GM18505 (cell line): ENCODE data around the gene BRPF3.

ENCODE experiments used
- ATAC-seq: cut with Tn5 transposase; IDR thresholded peaks from one replicate; pipeline ENCODE4 v1.9.1; 2021; ENCODE audit not compliant: unreplicated experiment
- POLR2A ChIP-seq: IDR thresholded peaks from 4 replicates; pipeline ENCODE4 v1.6.1; 2011; ENCODE audit warnings: borderline replicate concordance; ENCODE audit not compliant: insufficient read depth, insufficient read length; ENCODE audit errors: extremely low read depth

The BRPF3 gene

DNA sequence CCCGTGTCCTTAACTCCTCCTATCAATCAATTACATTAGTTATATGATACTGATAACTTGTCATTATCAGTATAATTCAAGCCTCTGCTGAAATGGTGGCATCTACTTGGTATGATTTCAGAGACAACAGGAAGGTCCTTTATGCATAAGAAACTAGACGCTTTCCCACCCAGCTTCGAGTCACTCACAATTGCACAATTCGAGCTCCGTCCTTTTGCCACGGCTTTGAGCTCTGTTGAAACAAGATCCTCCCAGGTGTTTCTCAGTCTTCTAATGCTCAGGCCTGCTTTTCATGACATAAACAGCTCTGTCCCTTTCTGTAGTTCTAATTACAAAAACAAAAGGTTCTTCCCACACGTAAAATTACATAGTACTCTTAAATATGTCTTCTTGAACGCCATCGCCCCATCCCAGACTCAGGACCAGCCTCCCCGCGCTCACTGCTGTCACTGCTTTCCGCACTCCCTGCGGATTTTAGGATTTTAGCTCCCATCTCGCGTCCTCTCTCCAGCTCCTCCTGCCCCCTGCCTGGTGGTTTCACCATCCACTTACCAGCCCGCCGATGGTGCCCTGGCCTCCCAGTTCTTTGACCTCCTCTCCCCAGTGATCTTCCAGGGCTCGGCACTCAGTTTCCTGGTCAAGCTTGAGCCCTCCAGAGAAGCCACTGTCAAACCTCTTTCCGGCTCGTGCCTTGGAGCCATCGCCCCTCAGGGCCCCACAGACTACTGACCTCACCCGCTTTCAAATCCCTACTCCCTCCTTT, 50.1 kb downstream of the BRPF3 start:
- ATAC-seq = no peak
- TF ChIP-seq POLR2A = no peak

DNA sequence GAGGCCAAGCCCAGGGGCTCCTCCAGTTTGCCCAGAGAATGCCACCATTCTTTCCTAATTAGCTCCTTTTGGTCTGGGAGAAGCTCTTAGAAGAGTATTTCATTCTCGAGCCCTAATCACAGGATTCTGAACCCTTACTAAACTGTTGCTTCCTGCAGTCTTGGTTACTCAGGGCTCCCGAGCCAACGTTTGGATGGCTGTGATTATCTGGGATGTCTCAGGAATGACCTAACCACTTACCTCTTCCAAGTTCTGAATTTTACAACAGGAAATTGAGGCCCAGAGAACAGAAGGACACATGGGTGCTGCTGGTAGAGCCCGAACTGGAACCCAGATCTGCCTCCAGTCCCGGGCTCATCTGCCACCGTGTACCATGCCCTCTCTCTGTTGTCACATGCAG, 51.1 kb downstream of the BRPF3 start:
- ATAC-seq = no peak
- no peak for TF ChIP-seq POLR2A

DNA sequence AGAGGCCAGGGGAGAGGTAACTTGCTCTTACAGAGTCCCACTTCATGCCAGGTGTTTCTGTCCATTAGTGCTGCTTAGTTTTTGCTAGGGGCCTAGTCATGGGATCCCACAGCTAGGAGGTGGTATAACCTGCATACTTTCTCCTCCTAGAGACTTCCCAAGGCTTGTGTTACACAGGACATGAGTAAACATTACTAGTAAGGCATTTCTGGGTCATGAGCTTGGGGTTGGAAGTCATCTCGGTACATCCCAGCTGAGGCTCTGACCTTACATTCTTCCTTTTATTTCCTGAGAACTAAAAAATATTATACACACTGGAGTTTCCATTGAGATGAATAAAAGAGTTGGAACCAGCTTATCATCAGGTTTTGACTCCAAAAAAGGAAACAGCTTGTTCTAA, 52.4 kb downstream of the BRPF3 start:
- no peak for TF ChIP-seq POLR2A

DNA sequence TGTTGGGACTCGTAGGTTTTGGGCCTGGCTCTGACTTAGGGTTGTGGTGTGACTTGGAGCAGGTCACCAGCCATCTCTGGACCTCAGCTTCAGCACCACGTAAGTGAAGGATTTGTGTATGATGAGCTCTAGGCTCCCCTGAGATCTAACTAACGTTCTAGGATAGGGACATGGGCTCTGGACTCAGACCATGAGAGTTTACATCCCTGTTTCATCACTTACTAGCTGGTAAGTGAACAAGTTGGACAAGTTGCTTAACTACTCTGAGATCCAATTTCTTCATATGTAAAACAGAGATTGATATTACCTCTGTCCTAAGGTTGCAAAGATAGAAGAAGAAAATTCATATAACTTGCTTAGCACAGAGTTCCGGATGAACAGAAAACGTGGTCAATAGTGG, 53.0 kb downstream of the BRPF3 start:
- ATAC-seq = no peak
- no peak for TF ChIP-seq POLR2A

More for the DNA sequence above, 52.4 kb downstream of the BRPF3 start:
- ATAC-seq = no peak

DNA sequence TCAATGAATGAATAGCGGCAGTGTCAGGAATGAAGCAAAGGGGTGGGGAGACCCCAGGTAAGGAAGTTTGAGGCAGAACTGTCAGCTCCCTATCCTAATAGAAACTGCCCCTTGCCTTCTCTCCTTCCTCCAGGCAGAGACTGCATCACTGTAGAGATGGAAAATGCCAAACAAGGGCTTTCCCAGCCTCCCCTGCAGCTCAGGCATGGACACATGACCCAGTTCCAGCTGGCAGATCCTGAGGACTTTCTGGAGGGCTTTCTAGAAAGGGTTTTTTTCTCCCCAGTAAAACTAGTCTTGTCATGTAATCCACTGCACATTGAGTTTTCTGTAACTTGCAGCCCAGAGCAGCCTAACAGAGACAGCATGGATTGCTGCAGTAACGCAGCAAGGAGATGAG, 55.5 kb downstream of the BRPF3 start:
- no peak for TF ChIP-seq POLR2A
- no peak for ATAC-seq

DNA sequence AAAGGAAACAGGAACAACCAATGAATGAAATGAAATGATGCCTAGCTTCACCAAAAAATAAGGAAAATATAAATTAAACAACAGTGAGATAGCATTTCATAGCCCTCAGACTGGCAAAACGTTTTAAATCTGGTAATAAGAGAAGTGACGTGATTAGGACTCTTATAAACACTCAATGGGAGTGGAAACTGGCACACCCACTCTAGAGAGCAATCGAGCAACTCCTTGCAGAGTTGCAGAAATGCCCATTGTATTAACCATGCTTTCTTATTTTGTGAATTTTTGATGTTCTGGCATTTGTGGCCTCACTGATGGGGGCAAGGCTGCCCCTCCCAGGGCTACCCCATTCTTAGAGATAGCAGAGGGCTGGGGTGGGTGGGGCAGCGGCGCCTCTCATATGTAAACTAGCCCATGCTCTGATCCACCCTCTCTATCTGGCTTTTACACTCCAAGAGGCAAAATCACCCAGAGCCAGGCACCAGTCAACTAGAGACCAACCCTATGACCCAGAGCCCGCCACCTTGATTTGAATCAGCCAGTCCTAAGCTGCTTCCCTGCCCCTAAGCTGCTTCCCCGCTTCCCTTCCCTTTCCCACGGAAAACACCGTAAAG, 67.0 kb downstream of the BRPF3 start:
- TF ChIP-seq POLR2A = no peak
- no peak for ATAC-seq

DNA sequence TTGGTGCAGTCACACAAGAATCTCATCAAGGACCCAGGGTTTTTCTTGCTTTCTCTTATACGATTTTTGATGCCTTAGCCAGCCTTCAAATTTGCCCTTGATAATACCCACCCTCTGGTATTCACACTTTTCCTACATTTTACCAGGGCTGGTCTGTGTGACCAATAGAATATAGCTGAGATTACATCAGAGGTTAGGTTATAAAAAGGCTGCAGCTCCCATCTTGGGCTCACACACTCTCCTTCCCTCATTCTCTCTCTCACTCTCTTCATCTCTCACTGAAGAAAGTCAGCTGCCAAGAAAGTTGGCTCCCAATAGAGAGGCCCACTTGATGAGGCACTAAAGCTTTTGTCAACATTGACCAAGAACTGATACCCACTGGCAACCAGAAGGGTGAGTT, 69.2 kb downstream of the BRPF3 start:
- no peak for ATAC-seq
- TF ChIP-seq POLR2A = no peak

DNA sequence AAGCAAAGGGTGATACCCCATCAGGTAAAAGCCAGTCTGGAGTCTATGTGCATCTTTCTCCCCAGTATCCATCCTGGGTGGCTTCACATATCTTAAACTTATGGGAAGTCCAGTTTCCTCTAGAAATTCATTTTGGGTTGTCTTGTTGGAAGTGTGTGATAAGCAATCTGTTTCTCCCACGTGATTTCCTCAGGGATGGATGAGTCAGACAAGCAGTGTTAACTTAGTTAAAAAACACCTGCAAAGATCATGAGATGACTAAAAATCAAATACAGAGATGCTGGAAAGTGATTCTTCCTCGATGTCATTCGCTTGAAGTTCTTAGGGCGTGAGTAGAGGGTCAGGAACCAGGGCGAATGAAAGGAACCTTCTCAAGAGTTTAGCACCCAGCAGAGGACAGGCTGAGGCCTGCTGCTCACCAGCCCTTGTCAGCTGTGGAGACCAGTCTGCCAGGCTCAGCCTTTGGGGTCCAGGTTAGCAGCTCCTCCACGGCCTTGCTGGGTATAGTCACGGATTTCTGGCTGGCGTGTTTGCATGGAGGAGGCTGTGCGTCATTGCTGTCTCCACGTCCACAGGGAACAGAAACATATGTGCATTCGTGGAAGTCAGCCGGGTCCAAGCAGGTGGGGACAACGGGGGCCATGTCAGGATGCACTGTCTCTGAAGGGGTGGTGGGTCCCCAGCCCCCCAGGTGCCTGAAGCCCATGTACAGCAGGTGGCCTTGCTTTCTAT, 70.5 kb downstream of the BRPF3 start:
- no peak for ATAC-seq
- TF ChIP-seq POLR2A = no peak

DNA sequence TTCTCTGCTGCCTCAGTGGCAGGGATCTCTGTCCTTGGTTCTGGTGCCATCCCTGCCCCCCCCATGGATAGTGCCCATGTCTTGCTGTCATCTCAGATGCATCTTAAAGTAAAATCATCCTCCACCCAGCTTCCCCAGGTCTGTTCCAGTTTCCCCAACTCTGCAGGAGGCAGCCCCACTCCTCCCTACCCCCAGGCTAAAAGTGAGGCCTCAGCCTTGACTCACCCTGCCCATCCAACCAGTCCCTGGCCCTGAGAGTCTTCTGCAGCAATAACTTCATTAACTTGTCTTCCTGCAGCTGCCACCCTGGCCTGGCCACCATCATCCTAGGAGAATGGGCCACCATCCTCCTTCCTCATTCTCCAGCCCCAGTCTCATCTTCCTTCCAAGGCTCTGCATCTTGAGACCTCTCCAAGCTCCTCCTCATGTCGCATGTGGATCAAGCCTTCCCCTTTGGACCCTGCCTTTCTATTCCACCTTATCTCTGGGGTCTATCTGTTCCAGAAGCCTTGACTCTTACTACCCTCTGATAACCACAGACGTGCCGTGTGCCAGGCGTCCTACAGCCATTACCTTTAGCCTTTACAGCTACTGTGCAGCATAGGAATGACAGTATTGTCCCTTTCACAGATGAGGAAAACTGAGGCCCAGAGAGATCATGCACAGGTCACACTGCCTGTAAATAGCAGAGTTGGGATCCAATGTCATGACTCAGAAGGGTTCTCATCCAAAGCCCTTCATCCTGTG, 71.4 kb downstream of the BRPF3 start:
- no peak for TF ChIP-seq POLR2A
- no peak for ATAC-seq

DNA sequence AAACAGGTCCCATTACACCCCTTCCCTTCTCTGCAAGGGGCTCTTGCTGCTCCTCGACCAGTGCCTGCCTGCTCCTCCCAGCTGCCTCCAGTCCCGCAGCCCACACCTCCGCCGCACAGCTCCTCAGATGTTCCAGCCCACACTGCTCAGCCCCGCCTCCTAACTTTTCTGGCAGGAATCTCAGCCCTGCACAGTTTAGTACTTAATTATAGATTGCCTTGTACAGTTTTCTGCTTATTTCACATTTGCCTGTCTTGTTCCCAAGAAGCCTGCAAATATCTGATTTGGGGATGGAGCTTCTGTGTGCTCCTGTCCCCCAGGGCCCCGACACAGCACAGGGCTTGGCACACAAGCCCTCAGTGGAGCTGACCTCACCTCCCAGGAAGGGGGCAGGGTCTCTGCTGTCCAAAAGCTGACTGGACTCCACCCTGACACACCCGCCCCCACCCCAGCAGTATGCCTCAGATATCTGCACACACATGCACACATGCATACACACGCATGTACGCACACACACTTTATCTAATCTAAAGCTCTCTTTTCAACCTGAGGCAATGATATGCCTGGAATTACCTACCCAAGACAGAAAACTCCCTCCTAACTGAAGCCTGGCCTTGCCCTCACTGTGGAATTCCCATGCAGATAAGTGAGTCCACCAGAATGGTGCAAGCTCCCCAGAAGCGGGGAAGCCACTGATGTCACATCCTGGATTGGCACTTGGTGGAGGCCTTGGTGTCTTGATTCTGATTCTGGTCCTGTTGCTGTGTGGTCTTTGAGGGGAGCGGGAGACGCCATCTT, 72.1 kb downstream of the BRPF3 start:
- no peak for ATAC-seq
- no peak for TF ChIP-seq POLR2A

DNA sequence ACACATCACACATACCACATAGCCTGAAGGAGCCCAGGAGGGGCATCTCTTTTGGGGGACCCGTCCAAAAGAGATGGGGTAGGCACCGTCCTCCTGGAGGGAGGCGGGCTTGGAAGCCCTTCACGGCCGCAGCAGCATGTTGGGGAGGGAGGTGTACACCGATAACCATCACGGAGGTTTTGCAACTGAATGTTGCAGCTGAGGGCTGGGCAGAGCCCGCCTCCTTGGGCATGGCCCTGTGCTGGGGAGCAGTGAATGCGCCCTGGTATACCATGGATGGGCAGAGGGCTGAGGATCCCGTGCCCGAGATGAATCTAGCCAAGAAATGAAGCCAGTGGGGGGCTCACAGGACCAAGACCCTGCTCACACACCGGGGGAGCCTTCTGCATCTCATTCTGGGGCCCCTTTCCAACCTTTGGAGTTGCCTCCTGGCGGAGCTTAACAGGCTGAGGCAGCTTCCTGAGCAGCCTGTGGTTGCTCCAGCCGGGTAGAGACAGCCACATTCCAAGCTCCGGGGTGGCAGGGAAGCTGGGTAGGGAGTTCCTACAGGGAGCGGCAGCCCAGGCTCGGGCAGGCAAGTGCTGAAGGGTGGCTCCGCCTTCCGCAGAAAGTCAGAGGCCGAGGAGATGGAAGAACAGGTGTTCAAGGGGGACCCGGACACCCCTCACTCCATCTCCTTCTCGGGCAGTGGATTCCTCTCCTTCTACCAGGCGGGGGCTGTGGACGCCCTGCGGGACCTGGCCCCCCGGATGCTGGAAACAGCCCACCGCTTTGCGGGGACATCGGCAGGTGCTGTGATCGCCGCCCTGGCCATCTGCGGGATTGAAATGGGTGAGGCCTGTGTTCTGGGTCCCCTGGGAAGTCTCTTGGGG, 73.5 kb downstream of the BRPF3 start, which contains the start of gene PNPLA1:
PNPLA1 (plus strand) TSS at position 227 of the 872 bp plus-strand sequence; CDS start at position 627, 400 bp downstream.
- no peak for ATAC-seq
- TF ChIP-seq POLR2A = no peak

DNA sequence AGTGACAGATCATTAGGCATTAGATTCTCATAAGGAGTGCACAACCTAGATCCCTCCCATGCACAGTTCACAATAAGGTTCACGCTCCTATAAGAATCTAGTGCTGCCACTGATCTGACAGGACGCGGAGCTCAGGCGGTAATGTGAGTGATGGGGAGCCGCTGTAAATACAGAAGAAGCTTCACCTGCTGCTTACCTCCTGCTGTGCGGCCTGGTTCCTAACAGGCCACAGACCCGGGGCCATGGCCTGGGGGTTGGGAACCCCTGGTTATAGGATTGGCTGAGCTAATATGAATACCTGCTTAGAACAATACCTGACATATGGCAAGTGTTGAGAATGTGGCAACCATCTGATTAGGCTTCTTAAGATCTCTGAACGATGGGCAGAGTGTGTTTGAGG, 75.7 kb downstream of the BRPF3 start:
- no peak for TF ChIP-seq POLR2A

DNA sequence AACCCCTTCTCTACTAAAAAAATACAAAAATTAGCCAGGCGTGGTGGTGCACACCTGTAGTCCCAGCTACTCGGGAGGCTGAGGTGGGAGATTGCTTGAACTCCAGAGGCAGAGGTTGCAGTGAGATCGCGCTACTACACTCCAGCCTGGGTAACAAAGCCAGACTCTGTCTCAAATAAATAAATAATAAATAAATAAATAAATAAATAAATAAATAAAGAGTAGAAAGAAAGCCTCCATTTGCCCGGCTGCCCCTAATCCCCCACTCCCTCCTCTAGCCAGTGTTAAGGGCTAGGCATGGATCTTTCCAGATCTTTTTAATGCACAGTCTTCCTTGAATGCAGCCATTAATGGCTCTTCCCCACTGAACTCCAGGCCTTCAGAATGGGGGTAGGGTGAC, 76.5 kb downstream of the BRPF3 start:
- ATAC-seq = no peak
- TF ChIP-seq POLR2A = no peak

More for the DNA sequence above, 75.7 kb downstream of the BRPF3 start:
- ATAC-seq = no peak
